Hepatocyte (in vitro differentiated cells): ENCODE results near the gene RPTOR.

Experiments
- CTCF ChIP-seq: fragments of 200-600 bp; sonication (generic); IDR thresholded peaks from 2 replicates; pipeline ENCODE4 v1.5.1; 2016; ENCODE audit warnings: antibody characterized with exemption, mild to moderate bottlenecking; ENCODE audit not compliant: poor library complexity
- EZH2 ChIP-seq: fragments of 200-600 bp; sonication (generic); IDR thresholded peaks from 2 replicates; pipeline ENCODE4 v1.6.1; 2016; ENCODE audit warnings: antibody characterized with exemption, mild to moderate bottlenecking, borderline replicate concordance
- EZH2phosphoT487 ChIP-seq: fragments of 200-600 bp; sonication (generic); IDR thresholded peaks from one replicate; pipeline ENCODE4 v1.6.1; 2018; ENCODE audit warnings: antibody characterized with exemption, mild to moderate bottlenecking, low read depth, moderate library complexity; ENCODE audit not compliant: unreplicated experiment, severe bottlenecking

DNA sequence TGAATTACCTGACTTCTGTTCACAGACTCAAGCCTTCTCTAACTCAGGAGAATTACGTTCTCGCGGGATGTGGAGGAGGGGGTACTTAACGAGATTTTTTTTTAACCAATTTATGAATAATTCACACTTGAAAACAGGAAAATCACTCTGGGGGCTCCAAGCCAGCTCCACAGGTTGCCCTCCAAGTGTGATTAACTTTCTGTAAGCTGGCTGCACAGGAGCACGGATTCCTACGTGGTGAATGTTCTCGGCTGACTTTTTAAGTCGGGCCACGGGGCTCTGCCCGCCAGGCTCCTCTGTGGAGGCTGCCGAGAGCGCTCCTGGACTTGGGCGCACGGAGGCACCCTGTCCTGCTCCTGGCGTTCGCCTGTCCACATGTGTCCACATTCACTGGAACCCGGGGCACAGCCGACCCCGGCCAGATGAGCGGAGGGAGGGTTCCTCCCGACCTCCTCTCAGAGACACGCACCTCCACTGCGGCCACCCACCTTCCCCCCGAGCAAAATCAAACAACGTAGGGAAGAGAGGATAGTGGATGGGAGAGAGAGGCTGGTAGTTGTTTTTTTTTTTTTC lies 299.9 kb downstream of the RPTOR start:
- no peak for TF ChIP-seq CTCF
- no peak for TF ChIP-seq EZH2phosphoT487
- no peak for TF ChIP-seq EZH2
